K562 (cell line): ENCODE results near the gene PFN3. TPM values are rescaled to one million over a fixed set of nuclear protein-coding genes. Genes with fewer than 3 reads are reported as not detected.

Source experiments
- ARID1B ChIP-seq: fragments of 450-650 bp; IDR thresholded peaks from 2 replicates; pipeline ENCODE4 v1.6.1; 2016; ENCODE audit warnings: antibody characterized with exemption, mild to moderate bottlenecking, inconsistent platforms
- ASH1L ChIP-seq: fragments of 450-650 bp; IDR thresholded peaks from 2 replicates; pipeline ENCODE4 v1.6.1; 2018; ENCODE audit warnings: borderline replicate concordance, mild to moderate bottlenecking, low read depth; ENCODE audit not compliant: partially characterized antibody
- CBFA2T3 ChIP-seq: fragments of 450-650 bp; IDR thresholded peaks from 2 replicates; pipeline ENCODE4 v1.6.1; 2017
- CBX8 ChIP-seq: fragments of 200-600 bp; sonication (generic); IDR thresholded peaks from 2 replicates; pipeline ENCODE4 v1.6.1; 2012; ENCODE audit warnings: borderline replicate concordance, mixed run types, low read depth, mild to moderate bottlenecking, moderate library complexity, mixed read lengths, low read length, control low read depth, inconsistent platforms; ENCODE audit not compliant: poor library complexity, severe bottlenecking; ENCODE audit errors: extremely low read depth
- ELF1 ChIP-seq: fragments of 200-800 bp; sonication (Bioruptor generic); IDR thresholded peaks from 2 replicates; pipeline ENCODE4 v1.6.1; 2016; ENCODE audit warnings: missing genetic modification characterization, missing compliant biosample characterization
- KAT8 ChIP-seq: fragments of 450-650 bp; IDR thresholded peaks from 2 replicates; pipeline ENCODE4 v1.6.1; 2016; ENCODE audit warnings: low read depth, mild to moderate bottlenecking
- KHSRP ChIP-seq: fragments of 450-650 bp; IDR thresholded peaks from 2 replicates; pipeline ENCODE4 v1.6.1; 2017
- KLF13 ChIP-seq: fragments of 450-650 bp; IDR thresholded peaks from 2 replicates; pipeline ENCODE4 v1.6.1; 2016; ENCODE audit warnings: missing genetic modification characterization, low read depth, mild to moderate bottlenecking, missing compliant biosample characterization, moderate library complexity, borderline replicate concordance
- MEF2D ChIP-seq: conservative IDR thresholded peaks from 2 replicates; pipeline ENCODE4 v1.6.1; 2016; ENCODE audit warnings: low read depth, missing genetic modification characterization, missing compliant biosample characterization
- NFE2 ChIP-seq: IDR thresholded peaks from 2 replicates; pipeline ENCODE4 v1.6.1; 2014; ENCODE audit warnings: antibody characterized with exemption, low read depth
- NUFIP1 ChIP-seq: fragments of 450-650 bp; IDR thresholded peaks from 2 replicates; pipeline ENCODE4 v1.6.1; 2018; ENCODE audit not compliant: partially characterized antibody
- PTRF ChIP-seq: fragments of 450-650 bp; IDR thresholded peaks from 2 replicates; pipeline ENCODE4 v1.6.1; 2016; ENCODE audit warnings: mild to moderate bottlenecking, missing genetic modification characterization, missing compliant biosample characterization
- PYGO2 ChIP-seq: fragments of 450-650 bp; IDR thresholded peaks from 2 replicates; pipeline ENCODE4 v1.6.1; 2016; ENCODE audit warnings: mild to moderate bottlenecking, missing genetic modification characterization, moderate library complexity, missing compliant biosample characterization
- SRSF3 ChIP-seq: fragments of 200-400 bp; formaldehyde crosslinking; IDR thresholded peaks from 2 replicates; pipeline ENCODE4 v1.6.1; 2016; ENCODE audit warnings: mild to moderate bottlenecking, low read length, moderate library complexity; ENCODE audit not compliant: insufficient read depth
- TAF15 ChIP-seq: fragments of 200-400 bp; formaldehyde crosslinking; IDR thresholded peaks from 2 replicates; pipeline ENCODE4 v1.6.1; 2017; ENCODE audit warnings: mild to moderate bottlenecking, low read depth, low read length, moderate library complexity
- ZNF24 ChIP-seq: fragments of 450-650 bp; IDR thresholded peaks from 2 replicates; pipeline ENCODE4 v1.6.1; 2016
- ZZZ3 ChIP-seq: fragments of 450-650 bp; IDR thresholded peaks from 2 replicates; pipeline ENCODE4 v1.6.1; 2016; ENCODE audit warnings: antibody characterized with exemption, mild to moderate bottlenecking, moderate library complexity
- polyA plus RNA-seq, 8 experiments: library from polyadenylated mRNA; depleted of rRNA in 4 of 8; stranded (reverse) in 5 of 8; unstranded in 3 of 8; fragments of >200 nt; fragmentation: Nextera tagmentation in 2 of 8; fragmentation: Illumina TruSeq in 1 of 8; extraction: Ambion mirVana in 2 of 8; extraction: Trizol in 1 of 8; gene quantifications; 2 replicates each; pipeline versions ENCODE4 v1.2.1 to v1.2.3, GENCODE V29; 2011 to 2014; ENCODE audit warnings: inconsistent platforms in 1 of 8, missing spikeins in 1 of 8
- total RNA-seq, 7 experiments: library from RNA; depleted of rRNA in 6 of 7; stranded (reverse); fragments of >200 nt in 6 of 7; fragmentation: Illumina TruSeq in 2 of 7; extraction: Trizol in 2 of 7; gene quantifications; 2 replicates each; pipeline versions ENCODE4 v1.2.1 to v1.2.3, GENCODE V29; 2011 to 2021; ENCODE audit warnings: low replicate concordance in 1 of 7
- TF ChIP-seq, protein P1 (sequence below): fragments of 450-650 bp; formaldehyde crosslinking; conservative IDR thresholded peaks from 2 replicates; pipeline ENCODE4 v1.4.0; 2022; ENCODE audit warnings: mild to moderate bottlenecking, missing genetic modification characterization
- TF ChIP-seq, protein P2 (sequence below): fragments of 250-450 bp; sonication (Bioruptor Pico); IDR thresholded peaks from 2 replicates; pipeline ENCODE4 v1.5.0; 2020; ENCODE audit warnings: mild to moderate bottlenecking, borderline replicate concordance
- TF ChIP-seq, protein P3 (sequence below): fragments of 250-450 bp; sonication (Bioruptor Pico); IDR thresholded peaks from 2 replicates; pipeline ENCODE4 v1.4.0; 2020; ENCODE audit warnings: borderline replicate concordance
- TF ChIP-seq, protein P4 (sequence below): fragments of 250-450 bp; sonication (Bioruptor Pico); IDR thresholded peaks from 2 replicates; pipeline ENCODE4 v1.9.0; 2021; ENCODE audit warnings: mild to moderate bottlenecking, inconsistent platforms

The PFN3 gene
- total and polyA plus RNA-seq, 9 of the 15 experiments (the other 6 are each of a cell fraction or from before 2014, with no cell fraction given): not detected

DNA sequence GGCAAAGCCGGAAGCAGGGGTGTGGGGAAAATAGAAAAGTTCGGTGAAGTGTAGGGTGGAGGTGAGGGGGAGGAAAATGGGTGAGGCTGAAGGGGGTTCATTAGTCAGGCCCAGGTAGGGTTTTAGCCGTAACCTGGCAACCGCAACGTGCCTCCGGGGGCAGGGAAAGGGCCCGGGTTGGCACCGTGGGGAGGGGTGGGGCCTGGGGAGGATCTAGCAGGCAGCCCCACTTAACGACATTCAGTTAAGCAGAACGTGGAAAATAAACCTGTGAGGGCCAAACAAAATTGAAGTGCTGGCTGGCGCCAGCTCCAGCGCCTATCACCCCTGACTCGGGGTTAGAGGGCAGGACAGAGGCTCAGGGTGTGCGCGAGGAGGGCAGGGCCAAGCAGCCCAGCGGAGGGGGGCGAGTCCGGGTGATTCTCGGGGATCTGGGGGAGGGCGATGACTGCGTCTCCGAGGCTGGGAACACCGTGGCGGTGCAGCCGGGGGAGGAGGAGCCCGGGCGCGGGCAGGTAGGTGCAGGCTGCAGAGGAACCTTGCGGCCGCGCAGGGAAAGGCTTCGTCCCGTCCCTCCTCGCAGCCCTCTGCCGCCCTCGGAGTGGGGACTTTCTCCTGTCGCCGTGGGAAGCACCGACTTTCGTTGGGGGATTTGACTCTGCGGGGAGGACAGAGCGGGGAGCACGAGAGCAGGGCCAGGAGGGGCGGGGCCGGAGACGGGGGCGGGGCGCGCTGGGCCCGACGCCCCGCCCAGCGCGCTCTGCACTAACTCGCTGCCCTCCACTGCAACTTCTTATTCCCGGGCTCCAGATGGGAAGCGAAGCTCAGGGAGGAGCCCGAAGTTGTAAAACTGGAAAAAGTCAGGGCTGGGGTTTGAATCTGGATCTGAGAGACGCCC, 37.6 kb downstream of the PFN3 start (continued):
- TF ChIP-seq MEF2D (tag) (no peak), ELF1 (tag) (no peak; the same call in 1 of the 2 replicates), CBFA2T3 (no peak), ZNF24 (no peak), ASH1L (no peak), SRSF3 (no peak), KHSRP (no peak), KAT8 (no peak), NUFIP1 (no peak), NFE2 (peak; percentile 30), PTRF (no peak), TAF15 (no peak), PYGO2 (no peak), KLF13 (no peak), CBX8 (no peak), ARID1B (peak; percentile 42; the same call in 1 of the 2 replicates), ZZZ3 (no peak)
- TF ChIP-seq, protein P1, sequence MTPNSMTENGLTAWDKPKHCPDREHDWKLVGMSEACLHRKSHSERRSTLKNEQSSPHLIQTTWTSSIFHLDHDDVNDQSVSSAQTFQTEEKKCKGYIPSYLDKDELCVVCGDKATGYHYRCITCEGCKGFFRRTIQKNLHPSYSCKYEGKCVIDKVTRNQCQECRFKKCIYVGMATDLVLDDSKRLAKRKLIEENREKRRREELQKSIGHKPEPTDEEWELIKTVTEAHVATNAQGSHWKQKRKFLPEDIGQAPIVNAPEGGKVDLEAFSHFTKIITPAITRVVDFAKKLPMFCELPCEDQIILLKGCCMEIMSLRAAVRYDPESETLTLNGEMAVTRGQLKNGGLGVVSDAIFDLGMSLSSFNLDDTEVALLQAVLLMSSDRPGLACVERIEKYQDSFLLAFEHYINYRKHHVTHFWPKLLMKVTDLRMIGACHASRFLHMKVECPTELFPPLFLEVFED (CRISPR knock-in tag): no peak
- TF ChIP-seq, protein P2, sequence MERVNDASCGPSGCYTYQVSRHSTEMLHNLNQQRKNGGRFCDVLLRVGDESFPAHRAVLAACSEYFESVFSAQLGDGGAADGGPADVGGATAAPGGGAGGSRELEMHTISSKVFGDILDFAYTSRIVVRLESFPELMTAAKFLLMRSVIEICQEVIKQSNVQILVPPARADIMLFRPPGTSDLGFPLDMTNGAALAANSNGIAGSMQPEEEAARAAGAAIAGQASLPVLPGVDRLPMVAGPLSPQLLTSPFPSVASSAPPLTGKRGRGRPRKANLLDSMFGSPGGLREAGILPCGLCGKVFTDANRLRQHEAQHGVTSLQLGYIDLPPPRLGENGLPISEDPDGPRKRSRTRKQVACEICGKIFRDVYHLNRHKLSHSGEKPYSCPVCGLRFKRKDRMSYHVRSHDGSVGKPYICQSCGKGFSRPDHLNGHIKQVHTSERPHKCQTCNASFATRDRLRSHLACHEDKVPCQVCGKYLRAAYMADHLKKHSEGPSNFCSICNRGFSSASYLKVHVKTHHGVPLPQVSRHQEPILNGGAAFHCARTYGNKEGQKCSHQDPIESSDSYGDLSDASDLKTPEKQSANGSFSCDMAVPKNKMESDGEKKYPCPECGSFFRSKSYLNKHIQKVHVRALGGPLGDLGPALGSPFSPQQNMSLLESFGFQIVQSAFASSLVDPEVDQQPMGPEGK (CRISPR knock-in tag): no peak
- TF ChIP-seq, protein P3, sequence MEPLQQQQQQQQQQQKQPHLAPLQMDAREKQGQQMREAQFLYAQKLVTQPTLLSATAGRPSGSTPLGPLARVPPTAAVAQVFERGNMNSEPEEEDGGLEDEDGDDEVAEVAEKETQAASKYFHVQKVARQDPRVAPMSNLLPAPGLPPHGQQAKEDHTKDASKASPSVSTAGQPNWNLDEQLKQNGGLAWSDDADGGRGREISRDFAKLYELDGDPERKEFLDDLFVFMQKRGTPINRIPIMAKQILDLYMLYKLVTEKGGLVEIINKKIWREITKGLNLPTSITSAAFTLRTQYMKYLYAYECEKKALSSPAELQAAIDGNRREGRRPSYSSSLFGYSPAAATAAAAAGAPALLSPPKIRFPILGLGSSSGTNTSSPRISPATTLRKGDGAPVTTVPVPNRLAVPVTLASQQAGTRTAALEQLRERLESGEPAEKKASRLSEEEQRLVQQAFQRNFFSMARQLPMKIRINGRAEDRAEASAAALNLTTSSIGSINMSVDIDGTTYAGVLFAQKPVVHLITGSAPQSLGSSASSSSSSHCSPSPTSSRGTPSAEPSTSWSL: no peak
- TF ChIP-seq, protein P4, sequence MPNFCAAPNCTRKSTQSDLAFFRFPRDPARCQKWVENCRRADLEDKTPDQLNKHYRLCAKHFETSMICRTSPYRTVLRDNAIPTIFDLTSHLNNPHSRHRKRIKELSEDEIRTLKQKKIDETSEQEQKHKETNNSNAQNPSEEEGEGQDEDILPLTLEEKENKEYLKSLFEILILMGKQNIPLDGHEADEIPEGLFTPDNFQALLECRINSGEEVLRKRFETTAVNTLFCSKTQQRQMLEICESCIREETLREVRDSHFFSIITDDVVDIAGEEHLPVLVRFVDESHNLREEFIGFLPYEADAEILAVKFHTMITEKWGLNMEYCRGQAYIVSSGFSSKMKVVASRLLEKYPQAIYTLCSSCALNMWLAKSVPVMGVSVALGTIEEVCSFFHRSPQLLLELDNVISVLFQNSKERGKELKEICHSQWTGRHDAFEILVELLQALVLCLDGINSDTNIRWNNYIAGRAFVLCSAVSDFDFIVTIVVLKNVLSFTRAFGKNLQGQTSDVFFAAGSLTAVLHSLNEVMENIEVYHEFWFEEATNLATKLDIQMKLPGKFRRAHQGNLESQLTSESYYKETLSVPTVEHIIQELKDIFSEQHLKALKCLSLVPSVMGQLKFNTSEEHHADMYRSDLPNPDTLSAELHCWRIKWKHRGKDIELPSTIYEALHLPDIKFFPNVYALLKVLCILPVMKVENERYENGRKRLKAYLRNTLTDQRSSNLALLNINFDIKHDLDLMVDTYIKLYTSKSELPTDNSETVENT (CRISPR knock-in tag): peak; percentile 59; the same call in 1 of the 2 replicates
